CD4-positive, alpha-beta T cell treated with Interleukin-10 for 1 hour (primary cell): Measurements from ENCODE around the gene MAPK11.

Experiments used
- DNase-seq: peaks from one replicate; pipeline ENCODE4 v3.0.0-alpha.2; 2020

MAPK11 gene

GRCh38 chr22:50246242-50247175 is 23.7 kb downstream of the MAPK11 start:
- no peak for DNase-seq

- no peak for DNase-seq
Measured at GRCh38 chr22:50245214-50246072, 24.7 kb downstream of the MAPK11 start.

- DNase-seq = peak; percentile 91
Measured at GRCh38 chr22:50244420-50245213, 25.6 kb downstream of the MAPK11 start, which contains the start of gene TUBGCP6. TSS of gene TUBGCP6 (minus strand) at chr22:50245023. CDS start at chr22:50244459, 564 bp downstream.

- DNase-seq = no peak
Measured at GRCh38 chr22:50243685-50244419, 26.3 kb downstream of the MAPK11 start.

GRCh38 chr22:50242406-50242949 is 27.7 kb downstream of the MAPK11 start:
- no peak for DNase-seq

GRCh38 chr22:50238755-50239154 is 31.4 kb downstream of the MAPK11 start:
- no peak for DNase-seq

GRCh38 chr22:50236731-50237409 is 33.3 kb downstream of the MAPK11 start:
- DNase-seq = no peak

GRCh38 chr22:50233223-50233622 is 37.0 kb downstream of the MAPK11 start:
- no peak for DNase-seq

- DNase-seq = no peak
Measured at GRCh38 chr22:50232481-50233151, 37.6 kb downstream of the MAPK11 start.

GRCh38 chr22:50229370-50229769 is 40.8 kb downstream of the MAPK11 start:
- no peak for DNase-seq

- no peak for DNase-seq
Measured at GRCh38 chr22:50228366-50228765, 41.8 kb downstream of the MAPK11 start.

GRCh38 chr22:50227579-50228215 is 42.5 kb downstream of the MAPK11 start:
- DNase-seq = no peak

GRCh38 chr22:50226875-50227165 is 43.4 kb downstream of the MAPK11 start:
- DNase-seq = no peak

- no peak for DNase-seq
Measured at GRCh38 chr22:50226063-50226874, 43.9 kb downstream of the MAPK11 start.

- no peak for DNase-seq
Measured at GRCh38 chr22:50225200-50225969, 44.8 kb downstream of the MAPK11 start.

- DNase-seq = no peak
Measured at GRCh38 chr22:50224071-50224470, 46.1 kb downstream of the MAPK11 start.

GRCh38 chr22:50222508-50222907 is 47.7 kb downstream of the MAPK11 start:
- no peak for DNase-seq
